Measurements from ENCODE around the gene LRRFIP1. TPM values are rescaled to one million over a fixed set of nuclear protein-coding genes. Genes with fewer than 3 reads are reported as not detected.

LRRFIP1 gene
- total RNA-seq, 3 donors from 2014 or later (not counting 1 experiment from before 2014, with no cell fraction given), result 163 to 207 (median 188) TPM

DNA sequence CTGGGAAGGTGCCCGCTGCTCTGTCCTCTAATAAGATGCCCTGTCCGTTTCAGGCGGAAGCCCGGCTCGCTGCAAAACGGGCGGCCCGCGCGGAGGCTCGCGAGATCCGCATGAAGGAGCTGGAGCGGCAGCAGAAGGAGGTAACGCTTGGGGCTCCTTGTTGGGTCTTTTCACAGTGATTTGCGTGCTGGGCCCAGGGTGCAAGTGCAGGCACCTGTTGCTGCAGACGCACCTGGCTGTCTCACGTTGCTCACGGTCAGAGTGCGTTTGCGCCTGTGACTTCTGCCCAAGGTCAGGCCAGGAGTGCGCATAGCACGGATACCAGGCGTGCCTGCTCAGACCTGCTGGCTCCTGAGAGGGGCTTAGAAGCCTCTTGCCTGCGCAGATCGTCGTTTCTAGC, 81.1 kb downstream of the LRRFIP1 start:
- TF ChIP-seq, protein P1, sequence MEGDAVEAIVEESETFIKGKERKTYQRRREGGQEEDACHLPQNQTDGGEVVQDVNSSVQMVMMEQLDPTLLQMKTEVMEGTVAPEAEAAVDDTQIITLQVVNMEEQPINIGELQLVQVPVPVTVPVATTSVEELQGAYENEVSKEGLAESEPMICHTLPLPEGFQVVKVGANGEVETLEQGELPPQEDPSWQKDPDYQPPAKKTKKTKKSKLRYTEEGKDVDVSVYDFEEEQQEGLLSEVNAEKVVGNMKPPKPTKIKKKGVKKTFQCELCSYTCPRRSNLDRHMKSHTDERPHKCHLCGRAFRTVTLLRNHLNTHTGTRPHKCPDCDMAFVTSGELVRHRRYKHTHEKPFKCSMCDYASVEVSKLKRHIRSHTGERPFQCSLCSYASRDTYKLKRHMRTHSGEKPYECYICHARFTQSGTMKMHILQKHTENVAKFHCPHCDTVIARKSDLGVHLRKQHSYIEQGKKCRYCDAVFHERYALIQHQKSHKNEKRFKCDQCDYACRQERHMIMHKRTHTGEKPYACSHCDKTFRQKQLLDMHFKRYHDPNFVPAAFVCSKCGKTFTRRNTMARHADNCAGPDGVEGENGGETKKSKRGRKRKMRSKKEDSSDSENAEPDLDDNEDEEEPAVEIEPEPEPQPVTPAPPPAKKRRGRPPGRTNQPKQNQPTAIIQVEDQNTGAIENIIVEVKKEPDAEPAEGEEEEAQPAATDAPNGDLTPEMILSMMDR (IDR thresholded peaks at IDR 0.05), result no peak
- Histone ChIP-seq H3K36me3 (ENCODE audit: control insufficient read depth, insufficient read depth, low read length) (peaks cover 28% of the 10 kb centered on the region), H3K4me1 (ENCODE audit: control insufficient read depth, insufficient read depth, low read length) (peaks cover 48% of the 10 kb centered on the region), H3K27me3 (ENCODE audit: control insufficient read depth, insufficient read depth, low read length) (no peaks in the 10 kb centered on the region), H3K9me3 (ENCODE audit: control insufficient read depth, insufficient read depth, low read length) (no peaks in the 10 kb centered on the region), H3K4me3 (ENCODE audit: low read length) (no peak overlapping the region), H3K27ac (ENCODE audit: low read length) (no peak overlapping the region)
- ATAC-seq (no peak), DNase-seq (no peak)
- Mint-ChIP-seq H3K4me1 (peaks cover 67 to 70% of the 10 kb centered on the region in 2 donors), H3K27me3 (ENCODE audit: low read depth in 2 of 2) (no peaks in the 10 kb centered on the region), H3K27ac (peak overlapping the region; percentile 86 to 99), H3K4me3 (peak overlapping the region; percentile 40), H3K36me3 (peaks cover 7% of the 10 kb centered on the region), H3K9me3 (no peaks in the 10 kb centered on the region)
- intact Hi-C loops (cut with micrococcal nuclease), result loop anchor here (5.0 kb wide), 1 partner anchor 36 kb away; no protein-coding TSS in a partner anchor
- 97% methylated on average over 27 of the region's 27 CpGs for WGBS (ENCODE audit: insufficient coverage)

DNA sequence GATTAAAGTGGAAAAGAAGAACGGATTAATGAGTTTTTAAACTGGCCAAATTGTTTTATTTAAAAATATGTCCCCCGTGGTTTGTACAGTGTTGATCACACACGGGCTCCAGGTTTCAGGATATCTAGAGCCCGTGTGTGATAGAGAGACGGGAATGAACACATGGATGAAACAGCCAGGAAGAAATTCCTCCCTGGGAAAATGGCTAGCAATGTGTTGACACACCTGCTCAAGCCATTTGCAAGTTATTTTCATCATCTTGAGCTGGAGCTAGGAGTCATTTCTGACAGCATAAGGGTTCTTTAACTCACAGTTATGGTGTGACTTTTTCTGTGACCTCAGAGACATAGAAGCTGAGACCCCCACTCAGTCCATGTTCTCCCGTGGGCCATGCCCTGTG, 81.6 kb downstream of the LRRFIP1 start:
- ATAC-seq (no peak), DNase-seq (no peak)
- 94% methylated on average over 6 of the region's 6 CpGs for WGBS (ENCODE audit: insufficient coverage)
- H3K27ac ChIP-seq (ENCODE audit: low read length), result no peak overlapping the region
- Mint-ChIP-seq H3K36me3 (peaks cover 7% of the 10 kb centered on the region), H3K4me3 (no peak overlapping the region), H3K27me3 (ENCODE audit: low read depth in 2 of 2) (no peaks in the 10 kb centered on the region), H3K27ac (peak overlapping the region in 1 of 2 donors; percentile 86), H3K4me1 (peaks cover 67 to 69% of the 10 kb centered on the region in 2 donors), H3K9me3 (no peaks in the 10 kb centered on the region)
- no peak overlapping the region for H3K4me3 ChIP-seq (ENCODE audit: low read length)
- H3K27me3 ChIP-seq (ENCODE audit: control insufficient read depth, insufficient read depth, low read length), result no peaks in the 10 kb centered on the region
- peaks cover 43% of the 10 kb centered on the region for H3K4me1 ChIP-seq (ENCODE audit: control insufficient read depth, insufficient read depth, low read length)
- intact Hi-C loops (cut with micrococcal nuclease), result loop anchor here (5.0 kb wide), 1 partner anchor 37 kb away; no protein-coding TSS in a partner anchor
- TF ChIP-seq, protein P1 (IDR thresholded peaks at IDR 0.05), result no peak
- H3K9me3 ChIP-seq (ENCODE audit: control insufficient read depth, insufficient read depth, low read length), result no peaks in the 10 kb centered on the region
- H3K36me3 ChIP-seq (ENCODE audit: control insufficient read depth, insufficient read depth, low read length), result peaks cover 28% of the 10 kb centered on the region

DNA sequence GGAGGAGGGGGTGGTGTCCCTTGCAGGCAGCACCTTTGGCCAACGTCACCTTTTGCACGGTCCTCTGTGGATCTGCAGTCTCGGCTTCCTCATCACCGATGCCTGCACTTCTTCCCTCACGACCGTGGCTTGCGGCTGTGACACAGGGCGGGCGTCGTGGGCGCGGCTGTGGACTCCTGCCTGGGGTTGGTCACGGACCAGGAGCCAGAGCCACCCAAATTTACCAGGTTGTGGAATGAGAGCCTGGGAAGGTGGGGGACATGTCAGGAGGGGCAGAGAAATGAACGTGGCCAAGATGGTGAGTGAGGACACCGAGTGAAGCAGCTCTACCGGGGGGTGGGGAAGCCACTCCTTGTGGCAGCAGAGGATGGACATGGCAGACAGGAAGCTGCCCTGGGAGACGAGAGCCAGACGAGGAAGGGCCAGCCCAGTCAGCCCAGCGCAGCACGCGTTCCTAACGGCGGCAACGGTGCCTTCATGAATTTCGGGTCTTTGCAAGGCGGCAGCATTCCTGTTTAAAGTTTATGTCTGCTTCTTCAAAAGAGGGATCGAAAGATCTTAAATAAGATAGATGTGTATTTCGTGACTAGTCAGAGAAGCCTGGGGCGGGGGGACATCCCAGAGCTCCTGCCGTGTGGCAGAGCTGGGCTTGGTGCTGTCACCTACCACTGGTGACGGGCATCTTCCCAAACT, 84.2 kb downstream of the LRRFIP1 start:
- no peak overlapping the region for H3K27ac ChIP-seq (ENCODE audit: low read length)
- Mint-ChIP-seq H3K9me3 (no peaks in the 10 kb centered on the region), H3K4me3 (no peak overlapping the region), H3K4me1 (peaks cover 69 to 77% of the 10 kb centered on the region in 2 donors), H3K27me3 (ENCODE audit: low read depth in 2 of 2) (no peaks in the 10 kb centered on the region), H3K36me3 (peaks cover 7% of the 10 kb centered on the region), H3K27ac (peak overlapping the region; percentile 61 to 75)
- no peaks in the 10 kb centered on the region for H3K9me3 ChIP-seq (ENCODE audit: control insufficient read depth, insufficient read depth, low read length)
- H3K4me1 ChIP-seq (ENCODE audit: control insufficient read depth, insufficient read depth, low read length), result peaks cover 17% of the 10 kb centered on the region
- DNase-seq (no peak), ATAC-seq (no peak)
- TF ChIP-seq, protein P1 (IDR thresholded peaks at IDR 0.05), result no peak
- H3K27me3 ChIP-seq (ENCODE audit: control insufficient read depth, insufficient read depth, low read length), result no peaks in the 10 kb centered on the region
- WGBS (ENCODE audit: insufficient coverage), result 95% methylated on average over 31 of the region's 31 CpGs
- H3K4me3 ChIP-seq (ENCODE audit: low read length), result no peak overlapping the region
- H3K36me3 ChIP-seq (ENCODE audit: control insufficient read depth, insufficient read depth, low read length), result peaks cover 31% of the 10 kb centered on the region
- intact Hi-C loops (cut with micrococcal nuclease), result no loop called here
